ENCODE measurements around the gene KAT2B. TPM values are rescaled to one million over a fixed set of nuclear protein-coding genes. Genes with fewer than 3 reads are reported as not detected.

Gene KAT2B
- total and polyA plus RNA-seq, 2 of the 8 experiments (the other 6 are each of a cell fraction or from before 2014, with no cell fraction given): 0.24 to 0.91 TPM

DNA sequence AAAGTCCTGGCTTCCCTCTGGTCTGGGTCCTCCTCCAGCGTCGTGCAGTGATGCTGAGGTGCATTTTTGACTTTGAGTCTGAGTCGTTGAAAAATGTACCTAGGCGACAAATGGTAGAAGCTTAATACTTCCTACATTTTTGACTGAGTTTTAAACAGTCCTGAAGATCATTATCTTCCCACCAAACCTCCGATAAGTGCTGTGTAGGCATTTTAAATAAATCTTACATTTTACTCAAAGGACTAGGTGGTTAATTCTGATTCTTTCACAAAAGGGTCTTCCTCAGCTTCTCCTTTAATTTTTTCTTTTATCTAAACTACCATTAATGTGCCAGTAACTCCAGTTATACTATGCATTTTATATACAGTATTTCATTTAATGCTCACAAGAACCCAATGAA, 70.6 kb downstream of the KAT2B start:
- Histone ChIP-seq H3K4me3 (ENCODE audit: extremely low read depth in 1 of 4, insufficient read depth in 2 of 4, low read depth in 3 of 4, low read length in 4 of 4) (no peak overlapping the region), H3K4me2 (ENCODE audit: insufficient read depth in 1 of 2, low read depth in 2 of 2, low read length in 2 of 2) (no peak overlapping the region), H3K9ac (replicated peaks in 1 of 4; ENCODE audit: extremely low read depth in 1 of 4, low read depth in 3 of 4, low read length in 3 of 4) (no peak overlapping the region), H3K79me2 (ENCODE audit: control insufficient read depth in 1 of 2, insufficient read depth in 2 of 2, low read length in 2 of 2) (no peaks in the 10 kb centered on the region), H3K4ac (replicated peaks; ENCODE audit: insufficient read length, low read depth, low read length) (no peak overlapping the region), H2BK12ac (ENCODE audit: low read depth, low read length) (no peak overlapping the region), H2BK20ac (ENCODE audit: low read length) (no peak overlapping the region), H3K27ac (ENCODE audit: low read depth, low read length) (no peak overlapping the region), H3K18ac (ENCODE audit: extremely low read depth, low read length) (no peak overlapping the region), H2BK120ac (replicated peaks; ENCODE audit: low read depth, low read length) (no peak overlapping the region), H2BK5ac (ENCODE audit: low read depth, low read length) (no peak overlapping the region), H2BK15ac (ENCODE audit: low read length) (no peak overlapping the region), H3K79me1 (ENCODE audit: low read depth, low read length) (no peaks in the 10 kb centered on the region), H3K56ac (replicated peaks; ENCODE audit: insufficient read length, low read depth, low read length) (no peak overlapping the region), H3K23me2 (ENCODE audit: low read depth, low read length) (no peaks in the 10 kb centered on the region), H2AFZ (ENCODE audit: low read length) (no peak overlapping the region), H4K8ac (ENCODE audit: extremely low read depth, insufficient read depth, low read length) (no peak overlapping the region), H3K23ac (ENCODE audit: insufficient read length) (no peak overlapping the region), H3K14ac (ENCODE audit: insufficient read length) (no peak overlapping the region), H4K5ac (ENCODE audit: insufficient read length, low read depth, low read length) (no peak overlapping the region), H3K9me3 (ENCODE audit: insufficient read depth in 2 of 2, low read depth in 1 of 2, low read length in 1 of 2) (no peaks in the 10 kb centered on the region), H4K91ac (replicated peaks; ENCODE audit: insufficient read length, low read length) (no peak overlapping the region), H3K4me1 (replicated peaks in 1 of 4; ENCODE audit: control insufficient read depth in 3 of 4, insufficient read depth in 4 of 4, low read length in 3 of 4) (peaks cover 0 to 7% (median 0%) of the 10 kb centered on the region in 4 experiments; a peak in 1 of 7 replicates), H3K36me3 (ENCODE audit: control insufficient read depth in 2 of 4, insufficient read depth in 4 of 4, low read length in 3 of 4) (no peaks in the 10 kb centered on the region; a peak in 1 of 8 replicates), H3K27me3 (replicated peaks in 1 of 4; ENCODE audit: control insufficient read depth in 3 of 4, extremely low read depth in 1 of 4, insufficient read depth in 3 of 4, low read length in 3 of 4) (no peaks in the 10 kb centered on the region), H4K20me1 (replicated peaks in 1 of 2; ENCODE audit: control insufficient read depth in 1 of 2, insufficient read depth in 2 of 2, low read length in 2 of 2) (no peaks in the 10 kb centered on the region), H2AK5ac (ENCODE audit: low read depth, low read length) (no peak overlapping the region)
- ChIA-PET CTCF (ENCODE audit: partially characterized antibody) (no interaction called here), POLR2A (ENCODE audit: partially characterized antibody) (interaction anchor here (0.9 kb wide), 1 partner anchor 12 kb away, joined by 3 read pairs; no protein-coding TSS in a partner anchor)
- 84% methylated on average over 5 of the region's 5 CpGs; no CpG with 5 or more reads in 1 of the 2 experiments for WGBS, 2 experiments (ENCODE audit: extremely low coverage in 1 of 2, insufficient coverage in 1 of 2, insufficient read length in 1 of 2, insufficient replicate concordance in 2 of 2, low coverage in 1 of 2, low lambda C conversion rate in 2 of 2, missing lambda C conversion rate in 1 of 2)
- TF ChIP-seq FOSL1 (IDR thresholded peaks at IDR 0.05; ENCODE audit: insufficient read depth, low read depth, low read length) (no peak), BCL11A (IDR thresholded peaks at IDR 0.05; ENCODE audit: low read depth in 2 of 2, low read length in 2 of 2) (no peak), USF2 (IDR thresholded peaks at IDR 0.05; ENCODE audit: low read length) (no peak), HDAC6 (IDR thresholded peaks at IDR 0.05; ENCODE audit: low read depth, low read length) (no peak), CTBP2 (IDR thresholded peaks at IDR 0.05; ENCODE audit: borderline replicate concordance, insufficient read depth, insufficient read length, low read length) (no peak), RXRA (IDR thresholded peaks at IDR 0.05; ENCODE audit: insufficient read depth, low read depth, low read length) (no peak), SP1 (IDR thresholded peaks at IDR 0.05; ENCODE audit: low read depth, low read length) (no peak)
- DNase-seq (ENCODE audit: low read depth in 1 of 2, low spot score in 2 of 2) (no peak), FAIRE-seq (no peak)
